Esophagus squamous epithelium (tissue), 5 donors: ENCODE data around the gene SHC2. TPM values are rescaled to one million over a fixed set of nuclear protein-coding genes. Genes with fewer than 3 reads are reported as not detected.
A peak's percentile ranks its signal among the peaks of the same experiment; 100 is the strongest.

ENCODE experiments used
- DNase-seq: peaks from one replicate; lab custom pipeline; 2025; lab: John Stamatoyannopoulos, UW
- H3K27ac ChIP-seq, 4 donors: fragments of 200-600 bp; sonication (generic); one replicate each; pipeline ENCODE4 v1.5.1; 2016 to 2019; ENCODE audit warnings: mild to moderate bottlenecking in 1 of 4
- H3K27me3 ChIP-seq, 4 donors: fragments of 200-600 bp; sonication (generic); 1 replicate in 3 of 4; 2 replicates in 1 of 4; pipeline versions ENCODE4 v1.5.1 to v1.6.0; 2017 to 2021; ENCODE audit warnings: antibody characterized with exemption in 1 of 4
- H3K36me3 ChIP-seq, 3 donors: fragments of 200-600 bp; sonication (generic); one replicate each; pipeline ENCODE4 v1.5.1; 2016 to 2019
- H3K4me1 ChIP-seq, 3 donors: fragments of 200-600 bp; sonication (generic); one replicate each; pipeline ENCODE4 v1.5.1; 2017 to 2019
- H3K4me3 ChIP-seq, 4 donors: fragments of 200-600 bp; sonication (generic); 1 replicate in 3 of 4; 2 replicates in 1 of 4; pipeline ENCODE4 v1.5.1; 2016 to 2019; ENCODE audit warnings: mild to moderate bottlenecking in 2 of 4, moderate library complexity in 1 of 4
- H3K9me3 ChIP-seq, 3 donors: fragments of 200-600 bp; sonication (generic); one replicate each; pipeline ENCODE4 v1.5.1; 2016 to 2019
- CTCF ChIP-seq, 6 experiments: fragments of 450-650 bp in 4 of 6; fragments of 200-600 bp in 2 of 6; sonication (generic) in 2 of 6; IDR thresholded peaks; one replicate each; pipeline ENCODE4 v1.5.1; 2016 to 2019; ENCODE audit warnings: antibody characterized with exemption in 6 of 6, mild to moderate bottlenecking in 4 of 6, moderate library complexity in 4 of 6
- POLR2A ChIP-seq, 4 donors: fragments of 450-650 bp; IDR thresholded peaks; one replicate each; pipeline ENCODE4 v1.6.1; 2017; ENCODE audit warnings: antibody characterized with exemption in 4 of 4, mild to moderate bottlenecking in 4 of 4, moderate library complexity in 3 of 4
- WGBS, 2 donors: methylation state at CpG; one replicate each; pipeline ENCODE4 v1.1.5; 2018; 5-methylcytosine and 5-hydroxymethylcytosine counted together
- intact Hi-C: fragments of 100-400 bp; cut with DNase I; formaldehyde crosslinking; loops from one replicate; pipeline ENCODE4 v1.15.0; 2022
- total RNA-seq, 4 donors: library from RNA; depleted of rRNA; stranded (reverse); fragments of >200 nt; gene quantifications; one replicate each; pipeline ENCODE4 v1.1.0, GENCODE V29; 2016
- donor health status: DM: yes; HTN: yes; CAD: no.

Gene SHC2
- total RNA-seq, 4 donors from 2014 or later = 1.1 to 10.2 (median 4.7) TPM

GRCh38 chr19:480016-480855 is 19.4 kb upstream of the SHC2 start:
- 21 to 37% methylated on average over 33 to 36 of the region's 36 CpGs for WGBS, 2 donors
- TF ChIP-seq CTCF (IDR thresholded peaks at IDR 0.05) (peak in 5 of 6 experiments; percentile 23 to 62 (median 49)), POLR2A (IDR thresholded peaks at IDR 0.05) (no peak)
- intact Hi-C loops = no loop called here
- Histone ChIP-seq H3K27me3 (peaks cover 0 to 25% (median 0%) of the 10 kb centered on the region in 4 donors), H3K27ac (peak overlapping the region in 1 of 4 donors; percentile 46), H3K4me1 (peaks cover 0 to 9% (median 0%) of the 10 kb centered on the region in 3 donors), H3K36me3 (no peaks in the 10 kb centered on the region), H3K9me3 (no peaks in the 10 kb centered on the region), H3K4me3 (peak overlapping the region in 3 of 4 donors; percentile 14 to 36 (median 27))
- no peak for DNase-seq

GRCh38 chr19:478976-479375 is 18.1 kb upstream of the SHC2 start:
- 72 to 75% methylated on average over 6 to 8 of the region's 14 CpGs for WGBS, 2 donors
- Histone ChIP-seq H3K4me3 (no peak overlapping the region), H3K27me3 (peaks cover 0 to 24% (median 0%) of the 10 kb centered on the region in 4 donors), H3K36me3 (no peaks in the 10 kb centered on the region), H3K27ac (no peak overlapping the region), H3K9me3 (no peaks in the 10 kb centered on the region), H3K4me1 (peaks cover 0 to 6% (median 0%) of the 10 kb centered on the region in 3 donors)
- TF ChIP-seq CTCF (IDR thresholded peaks at IDR 0.05) (no peak), POLR2A (IDR thresholded peaks at IDR 0.05) (no peak)
- DNase-seq = no peak
- intact Hi-C loops = no loop called here

GRCh38 chr19:478236-478903 is 17.5 kb upstream of the SHC2 start:
- H3K4me3 ChIP-seq = no peak overlapping the region
- no peak overlapping the region for H3K27ac ChIP-seq
- H3K27me3 ChIP-seq = peaks cover 0 to 21% (median 0%) of the 10 kb centered on the region in 4 donors
- peaks cover 0 to 6% (median 0%) of the 10 kb centered on the region in 3 donors for H3K4me1 ChIP-seq
- 81 to 83% methylated on average over 7 to 26 of the region's 26 CpGs for WGBS, 2 donors
- TF ChIP-seq CTCF (IDR thresholded peaks at IDR 0.05) = no peak
- no peak for TF ChIP-seq POLR2A (IDR thresholded peaks at IDR 0.05)
- no peaks in the 10 kb centered on the region for H3K9me3 ChIP-seq
- H3K36me3 ChIP-seq = no peaks in the 10 kb centered on the region
- DNase-seq = no peak
- intact Hi-C loops = no loop called here

GRCh38 chr19:475360-475759 is 14.5 kb upstream of the SHC2 start:
- Histone ChIP-seq H3K4me1 (peaks cover 0 to 6% (median 0%) of the 10 kb centered on the region in 3 donors), H3K9me3 (no peaks in the 10 kb centered on the region), H3K27ac (no peak overlapping the region), H3K27me3 (peaks cover 0 to 19% (median 0%) of the 10 kb centered on the region in 4 donors), H3K36me3 (no peaks in the 10 kb centered on the region), H3K4me3 (no peak overlapping the region)
- no peak for TF ChIP-seq POLR2A (IDR thresholded peaks at IDR 0.05)
- no peak for TF ChIP-seq CTCF (IDR thresholded peaks at IDR 0.05)
- intact Hi-C loops = no loop called here
- WGBS, 2 donors = 70 to 78% methylated on average over 13 of the region's 13 CpGs
- no peak for DNase-seq
